ENCODE data around the gene NFATC4.
"Not testable (repeated sequence)": the region's sequence is repeated elsewhere in the genome, so short reads cannot be mapped to it uniquely, and the experiment has no call there.

NFATC4 gene

DNA sequence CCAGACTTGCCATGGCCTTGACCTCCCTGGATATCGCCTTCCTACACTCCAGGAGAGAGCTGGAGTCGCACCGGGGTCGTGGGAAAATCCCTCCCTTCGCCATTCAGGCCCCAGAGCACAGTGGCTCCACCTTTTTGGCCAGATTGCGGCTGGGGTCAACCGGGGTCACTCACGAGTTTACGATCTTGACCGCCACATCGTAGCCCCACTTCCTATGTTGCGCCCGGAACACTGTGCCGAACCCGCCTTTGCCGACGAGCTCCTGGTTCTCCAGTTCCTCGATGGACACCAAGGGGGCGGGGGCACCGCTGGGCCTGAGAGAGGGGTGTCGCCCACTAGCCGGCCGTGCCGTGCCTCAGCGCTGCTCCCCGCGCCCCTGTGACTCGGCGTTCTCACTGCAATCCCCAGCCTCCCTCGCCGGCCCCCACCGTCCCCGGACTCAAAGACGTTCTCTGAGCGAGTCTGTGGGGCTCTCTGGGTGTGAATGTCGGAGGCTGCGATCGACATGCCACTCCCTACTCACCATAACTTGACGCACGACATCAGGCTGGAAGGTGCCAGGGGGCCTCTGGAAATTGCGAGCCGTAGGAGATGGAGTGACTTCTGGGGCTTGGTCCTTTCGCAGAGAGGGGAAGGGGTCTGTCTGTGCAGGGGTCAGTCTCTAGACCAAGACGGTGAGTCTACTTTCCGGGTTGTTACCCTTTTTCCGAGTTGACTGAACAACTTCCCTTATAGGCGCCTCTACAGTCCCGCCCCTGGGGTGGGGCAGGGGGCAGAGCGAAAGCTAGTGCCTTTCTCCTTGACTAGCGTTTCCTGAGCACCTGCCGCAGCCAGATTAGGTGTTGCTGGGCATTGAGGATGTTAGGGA lies 28.5 kb upstream of the NFATC4 start, which contains the start of gene RIPK3:
RIPK3 (minus strand) TSS at position 708 of the 868 bp plus-strand sequence; CDS start at position 543, 165 bp downstream.
- peak; percentile 79 for DNase-seq

DNA sequence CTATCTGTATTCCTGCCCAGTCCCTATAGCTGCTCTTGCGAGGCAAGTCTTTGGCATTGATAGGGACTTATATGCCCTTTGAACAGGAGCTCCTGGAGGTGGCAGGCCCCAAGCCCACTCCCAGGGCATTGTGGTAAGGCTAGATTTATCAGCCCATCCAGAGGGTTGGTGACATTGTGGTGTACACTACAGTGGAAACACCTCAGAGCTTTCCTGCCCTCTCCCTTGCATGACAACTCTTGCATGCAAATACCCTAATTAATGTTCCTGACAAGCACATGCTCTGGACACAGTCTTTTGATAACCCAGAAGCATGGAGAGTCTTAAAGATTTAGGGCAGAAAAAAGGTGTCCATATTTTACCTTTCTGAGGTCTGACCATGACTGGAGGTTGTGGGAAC lies 27.4 kb upstream of the NFATC4 start:
- DNase-seq: no peak

DNA sequence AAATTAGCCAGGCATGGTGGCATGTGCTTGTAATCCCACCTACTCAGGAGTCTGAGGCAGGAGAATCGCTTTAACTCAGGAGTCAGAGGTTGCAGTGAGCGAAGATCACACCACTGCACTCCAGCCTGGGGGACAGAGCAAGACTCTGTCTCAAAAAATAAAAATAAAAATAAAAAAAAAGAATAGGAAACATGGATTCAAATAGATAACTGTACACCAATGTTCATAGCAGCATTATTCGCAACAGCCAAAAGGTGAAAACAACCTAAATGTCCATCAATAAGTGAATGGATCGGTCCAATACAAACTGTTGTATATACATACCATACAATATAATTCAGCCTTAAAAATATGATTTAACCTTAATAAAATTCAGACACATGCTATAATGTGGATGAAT lies 25.1 kb upstream of the NFATC4 start:
- DNase-seq: no peak

DNA sequence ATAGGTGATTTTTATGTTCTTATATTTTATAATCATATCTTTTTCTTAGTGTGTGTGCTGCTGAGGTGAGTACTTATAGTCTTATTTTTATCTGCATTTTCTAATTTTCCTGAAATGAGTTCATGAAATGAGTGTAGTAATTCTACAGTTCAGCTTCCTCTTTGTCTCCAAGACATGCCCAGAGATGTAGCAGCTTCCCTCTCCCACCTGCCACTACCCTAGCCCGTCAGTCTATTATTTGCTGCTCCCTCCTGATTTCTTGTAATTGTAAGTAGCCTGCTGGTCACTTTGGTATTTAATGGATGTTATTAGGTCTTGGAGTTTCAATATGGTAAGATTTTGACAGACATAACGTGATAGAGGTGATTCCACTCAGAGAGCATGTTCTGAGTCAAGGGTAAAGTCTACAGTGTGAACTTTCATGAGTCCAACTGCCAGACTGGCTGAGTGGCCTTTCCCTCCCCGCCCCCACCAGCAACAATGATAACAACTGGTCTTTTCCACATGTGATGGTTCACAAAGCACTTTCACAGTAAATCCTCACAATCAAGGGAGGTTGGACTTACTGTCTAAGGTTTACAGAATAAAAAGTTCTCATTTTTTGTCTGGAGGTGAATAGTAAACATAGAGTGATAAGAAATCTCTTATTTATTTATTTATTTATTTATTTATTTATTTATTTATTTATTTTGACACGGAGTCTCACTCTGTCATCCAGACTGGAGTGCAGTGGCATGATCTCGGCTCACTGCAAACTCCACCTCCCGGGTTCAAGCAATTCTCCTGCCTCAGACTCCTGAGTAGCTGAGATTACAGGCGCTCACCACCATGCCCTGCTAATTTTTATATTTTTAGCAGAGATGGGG lies 24.0 kb upstream of the NFATC4 start:
- no peak for DNase-seq

DNA sequence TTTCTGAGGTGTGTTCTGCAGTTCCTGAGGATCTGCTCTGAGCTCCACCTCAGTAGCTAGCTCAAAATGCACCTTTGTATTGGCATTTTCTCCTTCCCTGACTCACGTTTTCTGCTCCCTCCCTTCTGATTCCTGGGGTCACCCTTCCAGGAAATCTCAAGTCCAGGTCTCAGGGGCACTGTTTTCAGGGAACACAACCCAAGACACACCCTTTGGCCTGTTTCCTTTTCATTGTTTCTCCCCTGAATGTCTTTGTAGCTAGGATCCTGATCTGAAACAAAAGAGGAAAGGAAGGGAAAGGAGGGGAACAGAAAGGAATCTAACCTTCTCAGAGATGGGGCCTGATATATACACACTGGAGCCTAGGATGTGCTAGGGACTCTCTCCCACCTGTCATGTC lies 20.9 kb upstream of the NFATC4 start:
- DNase-seq: no peak

DNA sequence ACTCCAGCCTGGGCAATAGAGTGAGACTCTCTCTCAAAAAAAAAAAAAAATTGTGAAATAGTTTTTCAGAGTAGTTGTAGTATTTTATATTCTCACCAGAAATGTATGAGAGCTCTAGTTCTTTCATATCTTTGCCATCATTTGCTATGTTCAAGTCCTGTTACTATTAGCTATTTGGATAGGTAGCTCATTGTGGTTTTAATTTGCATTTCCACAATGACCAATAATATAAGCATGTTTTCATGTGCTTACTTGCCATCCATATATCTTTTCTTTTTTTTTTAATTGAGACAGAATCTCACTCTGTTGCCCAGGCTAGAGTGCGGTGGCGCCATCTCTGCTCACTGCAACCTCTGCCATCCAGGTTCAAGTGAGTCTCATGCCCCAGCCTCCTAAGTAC lies 19.8 kb upstream of the NFATC4 start:
- DNase-seq: no peak

DNA sequence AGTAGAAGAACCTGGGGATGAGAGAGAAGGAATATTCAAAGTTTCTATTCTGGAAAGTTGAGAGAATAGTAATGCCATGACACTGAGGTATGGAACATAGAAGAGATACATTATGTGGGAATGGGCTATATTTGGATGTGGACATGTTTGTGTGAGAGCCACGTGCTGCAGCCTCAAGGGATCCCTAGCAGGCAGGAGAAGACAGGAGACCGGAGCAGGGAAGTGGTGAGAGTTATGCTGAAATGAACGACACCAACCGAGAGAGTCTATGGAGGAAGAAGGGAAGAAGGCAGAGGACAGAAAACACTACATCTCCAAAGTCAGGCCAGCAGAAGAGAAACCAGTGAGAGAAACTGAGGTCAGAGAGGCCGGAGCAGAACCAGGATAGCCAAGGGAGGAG lies 18.2 kb upstream of the NFATC4 start:
- no peak for DNase-seq

DNA sequence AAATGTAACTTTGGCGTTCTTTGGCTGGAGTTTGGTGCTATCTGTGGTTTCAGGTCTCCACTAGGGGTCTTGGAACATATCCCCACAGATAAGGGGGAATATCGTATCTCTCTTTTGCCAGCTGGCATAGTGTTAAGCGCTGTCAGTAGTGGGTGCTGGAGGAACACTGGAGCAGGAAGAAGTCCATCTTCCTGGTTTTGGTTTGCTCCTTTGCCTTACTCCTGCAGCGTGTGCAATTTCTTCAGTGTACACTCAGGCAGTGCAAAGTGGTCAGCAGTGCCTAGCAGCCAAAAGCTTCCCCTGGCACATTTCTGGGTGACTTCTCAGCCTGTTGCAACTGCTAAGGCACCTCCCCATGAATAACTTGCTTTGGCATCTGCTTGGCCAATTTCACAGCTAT lies 16.5 kb upstream of the NFATC4 start:
- DNase-seq: no peak

DNA sequence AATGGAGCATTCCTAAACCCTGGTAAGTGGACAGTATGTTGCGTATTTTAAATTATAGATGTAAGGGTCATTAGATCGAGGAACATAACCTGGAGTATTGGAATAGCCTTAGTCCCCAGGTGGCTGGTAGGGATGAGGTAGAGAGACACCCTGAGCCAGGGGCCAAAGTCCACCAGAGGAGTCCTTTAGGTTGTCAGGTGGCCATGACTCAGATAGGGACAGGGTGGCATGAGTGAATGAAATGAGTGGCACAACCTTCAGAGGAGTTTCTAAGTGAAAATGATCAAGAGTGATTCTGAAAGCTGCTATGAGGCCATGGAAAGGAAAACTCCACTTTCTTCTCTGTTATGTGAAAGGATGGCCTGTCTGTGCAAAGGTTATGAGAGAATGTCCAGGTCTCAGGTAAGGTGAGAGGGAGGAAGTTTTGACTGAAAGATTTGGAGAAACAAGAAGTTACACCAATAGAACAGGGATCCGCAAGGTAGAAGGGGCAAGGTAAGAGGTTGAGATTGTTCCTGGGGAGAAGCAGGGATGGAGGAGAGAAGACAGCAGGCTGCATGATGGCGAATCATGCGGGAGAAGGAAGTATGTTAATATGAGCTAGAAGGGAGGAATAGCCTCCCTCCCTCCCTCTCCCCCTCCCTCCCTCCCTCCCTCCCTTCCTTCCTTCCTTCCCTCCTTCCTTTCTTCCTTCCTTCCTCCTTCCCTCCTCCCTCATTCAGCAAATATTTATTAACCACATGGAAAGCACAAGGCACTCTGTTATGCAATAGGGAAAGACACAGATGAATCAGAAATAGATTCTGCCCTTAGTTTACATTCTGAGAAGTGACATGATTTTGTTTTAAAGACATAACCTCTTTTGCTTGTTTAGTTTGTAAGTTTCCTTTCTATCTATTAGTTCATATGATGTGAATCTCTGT lies 14.2 kb upstream of the NFATC4 start:
- DNase-seq: peak; percentile 94

DNA sequence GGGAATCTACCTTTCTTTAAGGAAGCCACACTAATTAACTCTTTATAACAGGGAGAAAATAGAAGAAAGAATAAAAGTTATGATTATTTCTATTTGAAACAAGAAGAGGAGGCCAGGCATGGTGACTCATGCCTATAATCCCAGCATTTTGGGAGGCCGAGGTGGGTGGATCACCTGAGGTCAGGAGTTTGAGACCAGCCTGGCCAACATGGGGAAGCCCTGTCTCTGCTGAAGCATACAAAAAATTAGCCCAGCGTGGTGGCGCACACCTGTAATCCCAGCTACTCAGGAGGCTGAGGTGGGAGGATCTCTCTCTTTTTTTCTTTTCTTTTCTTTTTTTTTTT lies 13.5 kb upstream of the NFATC4 start:
- DNase-seq: not testable (repeated sequence)

DNA sequence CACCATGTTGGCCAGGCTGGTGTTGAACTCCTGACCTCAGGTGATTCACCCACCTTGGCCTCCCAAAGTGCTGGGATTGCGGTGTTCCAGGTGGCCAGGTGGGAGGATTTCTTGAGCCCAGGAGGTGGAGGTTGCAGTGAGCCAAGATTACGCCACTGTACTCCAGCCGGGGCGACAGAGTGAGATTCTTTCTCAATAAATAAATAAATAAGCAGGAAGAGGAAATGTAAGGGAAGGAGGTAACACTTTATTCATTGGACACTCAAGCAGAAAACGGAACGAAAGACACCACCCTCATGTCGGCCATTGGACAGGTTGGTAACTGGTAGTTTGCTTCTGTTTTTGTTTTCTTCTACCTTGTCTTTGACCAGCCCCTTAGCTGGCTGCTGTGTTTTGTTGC lies 13.0 kb upstream of the NFATC4 start:
- DNase-seq: no peak

DNA sequence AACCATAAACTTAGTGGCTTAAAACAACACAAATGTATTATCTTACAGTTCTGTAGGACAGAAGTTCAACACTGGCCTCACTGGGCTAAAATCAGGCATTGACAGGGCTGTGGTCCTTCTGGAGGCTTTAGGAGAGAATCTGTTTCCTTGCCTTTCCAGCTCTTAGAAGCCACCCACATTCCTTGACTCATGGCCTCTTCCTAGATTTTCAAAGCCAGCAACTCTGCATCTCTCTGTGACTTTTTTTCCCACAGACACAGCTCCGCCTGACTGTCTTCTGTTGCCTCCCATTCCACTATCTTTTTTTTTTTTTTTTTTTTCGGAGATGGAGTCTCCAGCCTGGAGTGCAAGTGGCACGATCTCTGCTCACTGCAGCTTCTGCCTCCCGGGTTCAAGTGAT lies 11.8 kb upstream of the NFATC4 start:
- no peak for DNase-seq

DNA sequence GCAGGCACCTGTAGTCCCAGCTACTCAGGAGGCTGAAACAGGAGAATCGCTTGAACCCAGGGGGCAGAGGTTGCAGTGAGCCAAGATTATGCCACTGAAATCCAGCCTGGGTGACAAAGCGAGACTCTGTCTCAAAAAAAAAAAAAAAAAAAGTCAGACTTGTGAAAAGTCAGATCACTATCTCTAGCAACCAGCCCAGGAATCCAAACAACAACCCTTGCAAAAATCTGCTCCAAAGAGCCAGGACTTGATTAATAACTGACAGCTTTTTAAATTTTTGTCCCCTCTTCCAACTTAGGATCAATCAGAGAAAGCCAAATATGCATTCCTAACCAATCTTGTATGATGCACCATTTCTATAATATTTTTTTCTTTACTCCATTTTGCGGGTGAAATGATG lies 7.7 kb upstream of the NFATC4 start:
- no peak for DNase-seq

DNA sequence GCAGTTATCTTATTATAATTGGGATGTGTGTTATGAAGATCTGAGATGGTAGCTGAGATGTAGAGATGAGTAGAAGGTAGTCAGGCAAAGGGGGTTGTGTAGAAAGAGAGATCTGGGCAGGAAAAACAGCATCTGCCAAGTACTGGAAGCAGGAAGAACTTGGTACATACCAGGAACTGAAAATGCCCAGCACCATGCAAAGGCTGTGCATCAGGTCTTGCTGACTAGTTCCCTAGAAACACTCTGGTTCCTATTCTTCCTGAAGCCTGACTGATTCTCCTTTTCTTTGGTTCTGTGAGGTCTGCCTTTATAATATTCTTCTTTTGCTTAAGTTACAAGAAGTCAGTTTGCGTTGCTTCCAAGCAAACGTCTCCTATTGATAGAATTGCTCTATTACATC lies 6.7 kb upstream of the NFATC4 start:
- DNase-seq: no peak

DNA sequence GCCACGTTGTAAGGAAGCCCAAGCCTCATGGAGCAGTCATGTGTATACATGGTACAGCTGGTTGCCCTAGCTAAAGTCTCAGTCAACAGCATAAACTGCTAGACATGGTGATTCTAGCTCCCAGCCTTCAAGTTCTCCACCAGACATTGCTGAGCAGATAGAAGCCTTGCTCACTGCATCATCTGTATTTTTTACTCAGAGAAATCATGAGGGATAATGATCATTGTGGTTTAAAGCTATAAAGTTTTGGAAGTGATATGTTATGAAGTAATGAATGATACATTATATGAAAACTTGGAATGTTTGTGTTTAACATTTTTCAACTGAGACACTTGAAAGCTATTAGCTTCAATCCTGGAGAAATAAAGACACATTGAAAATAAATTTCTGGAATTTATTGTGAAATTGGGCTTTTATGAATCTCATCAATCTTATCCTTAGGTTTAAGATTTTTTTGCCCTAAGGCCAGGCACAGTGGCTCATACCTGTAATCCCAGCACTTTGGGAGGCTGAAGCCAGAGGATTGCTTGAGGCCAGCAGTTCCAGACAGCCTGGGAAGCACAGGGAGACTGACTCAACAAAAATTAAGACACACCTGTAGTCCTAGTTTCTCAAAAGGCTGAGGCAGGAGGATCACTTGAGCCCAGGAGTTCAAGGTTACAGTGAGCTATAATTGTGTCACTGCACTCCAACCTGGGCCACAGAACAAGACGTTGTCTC lies 5.6 kb upstream of the NFATC4 start:
- DNase-seq: no peak

DNA sequence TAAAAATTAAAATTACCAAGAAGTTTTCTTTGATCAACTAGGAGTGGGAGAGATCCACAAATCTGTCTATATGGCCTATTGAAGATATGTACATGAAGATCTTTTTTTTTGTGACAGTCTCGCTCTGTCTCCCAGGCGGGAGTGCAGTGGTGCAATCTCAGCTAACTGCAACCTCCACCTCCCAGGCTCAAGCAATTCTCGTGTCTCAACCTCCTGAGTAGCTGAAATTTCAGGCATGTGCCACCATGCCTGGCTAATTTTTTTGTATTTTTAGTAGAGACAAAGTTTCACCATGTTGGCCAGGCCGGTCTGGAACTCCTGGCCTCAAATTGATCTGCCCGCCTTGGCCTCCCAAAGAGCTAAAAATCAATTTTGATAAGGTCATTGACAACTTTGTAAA lies 4.6 kb upstream of the NFATC4 start:
- DNase-seq: no peak

DNA sequence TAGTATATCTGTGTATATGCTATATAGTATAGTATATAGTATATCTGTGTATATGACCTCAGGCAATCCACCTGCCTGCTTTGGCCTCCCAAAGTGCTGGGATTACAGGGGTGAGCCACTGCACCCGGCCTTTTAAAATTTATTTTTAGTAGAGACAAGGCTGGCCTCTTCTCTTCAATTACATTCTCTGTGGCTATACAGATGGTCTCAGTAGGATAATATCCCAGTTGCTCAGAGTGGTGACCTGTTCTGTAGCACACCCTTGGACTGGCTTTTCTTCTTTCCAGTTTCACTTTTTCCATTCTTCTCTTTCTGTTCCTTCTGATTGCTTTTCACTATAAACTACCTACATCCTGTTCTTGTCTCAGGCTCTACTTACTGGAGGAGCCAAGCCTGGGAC lies 3.1 kb upstream of the NFATC4 start:
- no peak for DNase-seq

DNA sequence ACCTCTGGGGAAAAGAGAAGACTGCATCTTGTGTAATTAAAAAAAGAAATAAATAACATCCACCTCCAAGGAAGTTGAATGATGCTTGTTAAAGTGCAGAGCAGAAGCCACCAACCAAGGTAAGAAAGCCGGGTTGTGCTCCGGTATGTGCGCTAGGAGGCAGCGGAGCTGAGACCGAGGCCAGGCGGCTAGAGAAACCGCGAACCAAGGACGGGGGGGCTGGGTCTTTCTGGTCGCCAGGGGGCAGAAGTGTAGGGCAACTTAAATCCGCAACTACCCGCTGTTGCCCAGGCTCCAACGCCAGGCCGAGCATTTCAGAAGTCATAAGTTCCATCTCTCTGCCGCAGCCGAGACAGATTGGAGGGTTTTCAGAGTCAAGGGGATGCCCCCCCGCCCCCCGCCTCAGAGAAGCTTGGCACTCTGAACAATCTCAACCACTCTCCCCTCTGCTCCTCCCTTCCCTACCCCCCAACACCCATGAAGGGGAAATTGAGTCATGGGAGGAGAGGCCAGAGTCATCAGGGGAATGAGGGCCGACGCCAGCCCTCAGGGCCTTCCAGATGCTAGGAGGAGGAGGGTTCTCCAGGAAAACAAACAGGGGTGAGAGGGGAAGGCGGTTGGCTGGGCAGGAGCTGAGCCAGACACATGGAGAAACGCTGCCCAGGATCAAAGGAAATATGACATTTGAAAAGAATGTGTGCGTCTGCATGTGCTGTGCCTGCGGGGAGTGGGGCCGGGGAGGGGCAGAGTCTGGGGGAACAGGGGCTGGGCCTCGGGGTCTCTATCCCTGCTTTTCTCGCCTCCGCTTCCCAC lies 2.2 kb upstream of the NFATC4 start:
- peak; percentile 95 for DNase-seq

DNA sequence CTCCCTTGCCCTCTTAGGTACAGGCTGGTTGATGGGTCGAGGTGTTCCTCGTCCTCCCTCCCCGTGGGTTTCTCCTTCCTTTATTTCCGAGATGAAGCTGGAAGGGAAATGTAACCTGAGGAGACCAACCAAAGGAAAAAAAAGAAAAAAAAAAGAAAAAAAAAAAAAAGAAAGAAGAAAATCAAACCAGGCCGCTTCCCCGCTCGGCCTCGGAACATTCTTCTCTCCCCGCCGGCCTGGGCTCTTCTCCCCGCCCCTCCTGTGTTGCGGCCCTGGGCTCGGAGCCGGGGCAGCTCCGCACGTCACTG lies 1.6 kb upstream of the NFATC4 start:
- DNase-seq: no peak

DNA sequence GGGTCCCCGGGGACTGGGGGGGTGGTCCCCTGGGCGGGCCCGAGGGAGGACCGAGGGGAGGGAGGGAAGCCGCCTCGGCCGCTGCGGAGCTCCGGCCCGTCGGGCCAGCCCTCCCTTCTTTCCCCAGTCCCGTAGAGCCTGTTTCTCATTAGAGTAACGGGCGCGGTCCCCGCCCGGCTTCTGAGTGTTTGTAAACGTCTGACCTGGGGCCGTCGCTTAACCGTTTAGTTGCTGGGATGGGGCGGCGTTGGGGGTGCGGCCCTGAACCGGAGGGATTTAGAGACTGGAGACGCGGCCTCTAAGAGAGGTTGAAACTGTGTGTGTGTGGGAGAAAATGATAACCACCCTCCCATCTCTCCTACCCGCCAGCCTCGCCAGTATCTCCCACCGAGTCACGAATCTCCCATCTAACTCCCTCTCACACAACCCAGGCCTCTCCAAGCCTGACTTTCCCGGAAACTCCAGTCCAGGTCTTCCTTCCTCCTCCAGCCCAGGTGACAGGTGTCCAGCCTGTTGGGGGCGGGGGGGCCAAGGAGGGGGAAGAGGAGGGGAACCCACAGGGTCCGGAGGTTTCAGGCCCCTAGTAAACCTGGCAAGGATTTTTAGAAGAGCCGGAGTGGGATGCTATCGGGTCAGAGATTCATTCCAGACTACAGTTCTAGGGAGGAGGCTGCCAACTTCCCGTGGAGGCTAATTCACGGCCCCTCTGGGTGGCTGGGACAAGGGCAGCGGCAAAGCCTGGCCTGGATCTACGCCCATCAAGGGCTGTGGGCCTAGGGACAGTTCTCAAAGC lies 1.1 kb upstream of the NFATC4 start:
- DNase-seq: peak; percentile 99

DNA sequence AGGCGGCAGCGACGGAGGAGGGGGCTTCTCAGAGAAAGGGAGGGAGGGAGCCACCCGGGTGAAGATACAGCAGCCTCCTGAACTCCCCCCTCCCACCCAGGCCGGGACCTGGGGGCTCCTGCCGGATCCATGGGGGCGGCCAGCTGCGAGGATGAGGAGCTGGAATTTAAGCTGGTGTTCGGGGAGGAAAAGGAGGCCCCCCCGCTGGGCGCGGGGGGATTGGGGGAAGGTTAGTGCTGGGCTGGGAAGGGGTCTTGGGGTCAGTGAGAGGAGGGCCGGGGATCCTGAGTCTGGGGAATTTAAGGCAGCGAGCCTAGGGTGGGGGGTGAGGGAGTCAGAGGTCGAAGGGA lies 203 bp downstream of the NFATC4 start:
- DNase-seq: peak; percentile 55
